HepG2 (cell line): Measurements from ENCODE around the gene ANO9. TPM values are rescaled to one million over a fixed set of nuclear protein-coding genes. Genes with fewer than 3 reads are reported as not detected.

Experiments used
- ATAC-seq: fragments of 200-7000 bp; cut with Tn5 transposase; 3 replicates; pipeline ENCODE4 v1.9.1; 2020; ENCODE audit warnings: mild to moderate bottlenecking, moderate library complexity
- BruUV-seq: library from RNA; stranded (reverse); fragments of 400-500 nt; replicated peaks from 2 replicates; lab custom pipeline; 2021; lab: Mats Ljungman, UMichigan
- CTCF ChIA-PET: fragments of 300-600 bp; formaldehyde crosslinking; extraction: SDS; loops from one replicate; lab custom pipeline; 2021; ENCODE audit warnings: low total read pairs, inconsistent platforms, low intra/inter-chr PET ratio; lab: Yijun Ruan, JAX
- POLR2A ChIA-PET: fragments of 350-600 bp; sonication (Branson Sonifier 250); formaldehyde crosslinking; loops from one replicate; lab custom pipeline; 2020; ENCODE audit warnings: antibody characterized with exemption, inconsistent platforms; lab: Yijun Ruan, JAX
- DNase-seq: peaks from one replicate; pipeline ENCODE4 v3.0.0-alpha.2; 2015; ENCODE audit warnings: low spot score
- FAIRE-seq: peaks from 3 replicates; lab custom pipeline; 2011; peaks lifted over from hg19 to GRCh38; lab: Jason Lieb, UNC
- H2AFZ ChIP-seq: one replicate; pipeline ENCODE4 v1.6.1; 2011; ENCODE audit warnings: low read length, inconsistent platforms
- H3K27ac ChIP-seq: fragments of 300-600 bp; 3 replicates; pipeline ENCODE4 v1.8.0; 2011; ENCODE audit warnings: mixed run types, mild to moderate bottlenecking, mixed read lengths, low read length, inconsistent platforms; ENCODE audit not compliant: insufficient read depth; ENCODE audit errors: extremely low read length
- H3K27me3 ChIP-seq, 2 experiments: fragments of 200-600 bp in 1 of 2; 2 replicates in 1 of 2; 3 replicates in 1 of 2; pipeline versions ENCODE4 v1.6.0 to v1.8.0; 2011; ENCODE audit warnings: low read length in 2 of 2, mild to moderate bottlenecking in 2 of 2, moderate library complexity in 2 of 2, inconsistent platforms in 1 of 2; ENCODE audit not compliant: insufficient read depth in 2 of 2, control insufficient read depth in 1 of 2
- H3K36me3 ChIP-seq, 2 experiments: fragments of 200-600 bp in 1 of 2; replicated peaks in 1 of 2; 2 replicates in 1 of 2; 3 replicates in 1 of 2; pipeline versions ENCODE4 v1.5.1 to v1.8.0; 2011; ENCODE audit warnings: low read length in 2 of 2, inconsistent platforms in 1 of 2; ENCODE audit not compliant: insufficient read depth in 2 of 2, control insufficient read depth in 1 of 2
- H3K4me1 ChIP-seq: 2 replicates; pipeline ENCODE4 v1.5.1; 2012; ENCODE audit warnings: low read length, inconsistent platforms; ENCODE audit not compliant: insufficient read depth
- H3K4me2 ChIP-seq: 2 replicates; pipeline ENCODE4 v1.6.0; 2011; ENCODE audit warnings: low read depth, low read length, inconsistent platforms
- H3K4me3 ChIP-seq, 3 experiments: fragments of 200-600 bp in 1 of 3; sonication (generic), shearing (Covaris generic) in 1 of 3; replicated peaks in 1 of 3; 2 replicates each; pipeline ENCODE4 v1.5.1; 2011 to 2016; ENCODE audit warnings: low read length in 3 of 3, inconsistent platforms in 2 of 3, low read depth in 2 of 3, mild to moderate bottlenecking in 2 of 3, control low read depth in 1 of 3, mixed read lengths in 1 of 3; ENCODE audit not compliant: insufficient read depth in 1 of 3
- H3K79me2 ChIP-seq: one replicate; pipeline ENCODE4 v1.6.1; 2011; ENCODE audit warnings: low read length, inconsistent platforms; ENCODE audit not compliant: insufficient read depth
- H3K9ac ChIP-seq: 2 replicates; pipeline ENCODE4 v1.6.0; 2011; ENCODE audit warnings: mild to moderate bottlenecking, low read depth, low read length, inconsistent platforms; ENCODE audit not compliant: insufficient read depth
- H3K9me3 ChIP-seq: 2 replicates; pipeline ENCODE4 v1.5.1; 2012; ENCODE audit warnings: mild to moderate bottlenecking, low read length
- H4K20me1 ChIP-seq: 2 replicates; pipeline ENCODE4 v1.6.0; 2011; ENCODE audit warnings: inconsistent platforms, mild to moderate bottlenecking, low read length, moderate library complexity; ENCODE audit not compliant: insufficient read depth
- ATM ChIP-seq: fragments of 450-650 bp; IDR thresholded peaks from 2 replicates; pipeline ENCODE4 v1.7.1; 2017; ENCODE audit warnings: mild to moderate bottlenecking, borderline replicate concordance
- DR1 ChIP-seq: sonication (generic); formaldehyde crosslinking; IDR thresholded peaks from 2 replicates; pipeline ENCODE4 v1.8.0; 2021; ENCODE audit warnings: mild to moderate bottlenecking, missing genetic modification reagents, inconsistent platforms
- ELF1 ChIP-seq: sonication (generic); formaldehyde crosslinking; IDR thresholded peaks from 2 replicates; pipeline ENCODE4 v1.4.0; 2020; ENCODE audit warnings: missing genetic modification reagents
- FOXA1 ChIP-seq, 2 experiments: fragments of 450-650 bp in 1 of 2; sonication (generic) in 1 of 2; formaldehyde crosslinking in 1 of 2; IDR thresholded peaks; 2 replicates each; pipeline versions ENCODE4 v1.4.0 to v1.6.1; 2016 to 2020; ENCODE audit warnings: missing genetic modification reagents in 1 of 2
- GLMP ChIP-seq: sonication (generic); formaldehyde crosslinking; IDR thresholded peaks from 2 replicates; pipeline ENCODE4 v1.9.0; 2021; ENCODE audit warnings: missing genetic modification reagents, mild to moderate bottlenecking, borderline replicate concordance
- IKZF1 ChIP-seq: fragments of 450-650 bp; IDR thresholded peaks from 2 replicates; pipeline ENCODE4 v1.7.1; 2016
- KAT8 ChIP-seq: IDR thresholded peaks from 2 replicates; pipeline ENCODE4 v1.6.1; 2016; ENCODE audit warnings: missing genetic modification reagents, missing compliant biosample characterization
- PREB ChIP-seq: sonication (generic); formaldehyde crosslinking; IDR thresholded peaks from 2 replicates; pipeline ENCODE4 v1.4.0; 2020; ENCODE audit warnings: missing genetic modification reagents
- RXRA ChIP-seq: sonication (generic); formaldehyde crosslinking; IDR thresholded peaks from 2 replicates; pipeline ENCODE4 v1.5.1; 2020; ENCODE audit warnings: missing genetic modification reagents
- SKI ChIP-seq: fragments of 450-650 bp; IDR thresholded peaks from one replicate; pipeline ENCODE4 v1.6.1; 2018; ENCODE audit warnings: mild to moderate bottlenecking; ENCODE audit not compliant: partially characterized antibody
- SP5 ChIP-seq: IDR thresholded peaks from 2 replicates; pipeline ENCODE4 v1.6.1; 2016; ENCODE audit warnings: low read depth, borderline replicate concordance
- TOE1 ChIP-seq: sonication (generic); formaldehyde crosslinking; IDR thresholded peaks from 2 replicates; pipeline ENCODE4 v1.4.0; 2020; ENCODE audit warnings: mild to moderate bottlenecking, missing genetic modification reagents
- ZNF44 ChIP-seq: sonication (generic); formaldehyde crosslinking; IDR thresholded peaks from 2 replicates; pipeline ENCODE4 v1.5.1; 2020; ENCODE audit warnings: mild to moderate bottlenecking, missing genetic modification reagents
- ZNF546 ChIP-seq: sonication (generic); formaldehyde crosslinking; conservative IDR thresholded peaks from 2 replicates; pipeline ENCODE4 v1.8.1; 2023; ENCODE audit warnings: mild to moderate bottlenecking, missing genetic modification reagents
- ZNF644 ChIP-seq: IDR thresholded peaks from 2 replicates; pipeline ENCODE4 v1.6.1; 2016; ENCODE audit warnings: low read depth
- ZNF75D ChIP-seq: sonication (generic); formaldehyde crosslinking; IDR thresholded peaks from 2 replicates; pipeline ENCODE4 v1.8.1; 2023; ENCODE audit warnings: missing genetic modification reagents, mild to moderate bottlenecking, borderline replicate concordance
- ZNF777 ChIP-seq: sonication (generic); formaldehyde crosslinking; IDR thresholded peaks from 2 replicates; pipeline ENCODE4 v1.4.0; 2020; ENCODE audit warnings: missing genetic modification reagents
- ZNF83 ChIP-seq: sonication (generic); formaldehyde crosslinking; IDR thresholded peaks from 2 replicates; pipeline ENCODE4 v1.4.0; 2020; ENCODE audit warnings: missing genetic modification reagents, mild to moderate bottlenecking, borderline replicate concordance
- WGBS: methylation state at CpG from one replicate; pipeline ENCODE4 v1.1.6; 2017; ENCODE audit warnings: low lambda C conversion rate; 5-methylcytosine and 5-hydroxymethylcytosine counted together
- in situ Hi-C: cut with HindIII; loops from 2 replicates; pipeline ENCODE4 v1.10.0; 2017; ENCODE audit warnings: low pct_unique_long_range_greater_than_20kb; ENCODE audit not compliant: extremely low pct_ligation_motif_present
- intact Hi-C: fragments of 100-400 bp; cut with micrococcal nuclease; formaldehyde crosslinking; loops from one replicate; pipeline ENCODE4 v1.10.0; 2022; ENCODE audit not compliant: unreplicated experiment
- polyA plus RNA-seq, 8 experiments: library from polyadenylated mRNA; depleted of rRNA in 3 of 8; stranded (reverse) in 7 of 8; unstranded in 1 of 8; fragments of >200 nt; fragmentation: Illumina TruSeq in 4 of 8; extraction: Trizol in 4 of 8; gene quantifications; 2 replicates each; pipeline versions ENCODE4 v1.2.1 to v1.2.3, GENCODE V29; 2011 to 2016; ENCODE audit warnings: low read depth in 4 of 8, missing spikeins in 1 of 8, mixed read lengths in 1 of 8; ENCODE audit not compliant: insufficient read depth in 1 of 8
- total RNA-seq, 5 experiments: library from RNA; depleted of rRNA; stranded (reverse); fragments of >200 nt; fragmentation: Illumina TruSeq; extraction: Trizol; gene quantifications; 2 replicates each; pipeline ENCODE4 v1.2.3, GENCODE V29; 2016; ENCODE audit warnings: low read depth in 1 of 5
- TF ChIP-seq, protein P1 (sequence below): sonication (generic); formaldehyde crosslinking; IDR thresholded peaks from 2 replicates; pipeline ENCODE4 v1.5.1; 2020; ENCODE audit warnings: mild to moderate bottlenecking, missing genetic modification reagents, moderate library complexity
- TF ChIP-seq, protein P2 (sequence below): sonication (generic); formaldehyde crosslinking; conservative IDR thresholded peaks from 2 replicates; pipeline ENCODE4 v1.4.0; 2020; ENCODE audit warnings: missing genetic modification reagents

The ANO9 gene
- total and polyA plus RNA-seq, 2 of the 13 experiments (the other 11 are each of a cell fraction or from before 2014, with no cell fraction given) = 8.9 to 14.3 TPM

- H2AFZ ChIP-seq = no peak overlapping the region
- TF ChIP-seq, protein P1, sequence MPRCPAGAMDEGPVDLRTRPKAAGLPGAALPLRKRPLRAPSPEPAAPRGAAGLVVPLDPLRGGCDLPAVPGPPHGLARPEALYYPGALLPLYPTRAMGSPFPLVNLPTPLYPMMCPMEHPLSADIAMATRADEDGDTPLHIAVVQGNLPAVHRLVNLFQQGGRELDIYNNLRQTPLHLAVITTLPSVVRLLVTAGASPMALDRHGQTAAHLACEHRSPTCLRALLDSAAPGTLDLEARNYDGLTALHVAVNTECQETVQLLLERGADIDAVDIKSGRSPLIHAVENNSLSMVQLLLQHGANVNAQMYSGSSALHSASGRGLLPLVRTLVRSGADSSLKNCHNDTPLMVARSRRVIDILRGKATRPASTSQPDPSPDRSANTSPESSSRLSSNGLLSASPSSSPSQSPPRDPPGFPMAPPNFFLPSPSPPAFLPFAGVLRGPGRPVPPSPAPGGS = no peak
- TF ChIP-seq DR1 (CRISPR knock-in tag) (no peak), ZNF44 (no peak), ATM (no peak), IKZF1 (no peak), RXRA (no peak), ZNF75D (CRISPR knock-in tag) (no peak), ZNF83 (CRISPR knock-in tag) (no peak), ZNF777 (no peak), ELF1 (no peak), PREB (CRISPR knock-in tag) (no peak), KAT8 (CRISPR knock-in tag) (no peak), GLMP (no peak), TOE1 (CRISPR knock-in tag) (no peak), ZNF546 (CRISPR knock-in tag) (no peak), ZNF644 (CRISPR knock-in tag) (no peak), FOXA1 (IDR thresholded peaks at IDR 0.05) (no peak), FOXA1 (CRISPR knock-in tag; IDR thresholded peaks at IDR 0.05) (no peak), SKI (no peak), SP5 (no peak)
- TF ChIP-seq, protein P2, sequence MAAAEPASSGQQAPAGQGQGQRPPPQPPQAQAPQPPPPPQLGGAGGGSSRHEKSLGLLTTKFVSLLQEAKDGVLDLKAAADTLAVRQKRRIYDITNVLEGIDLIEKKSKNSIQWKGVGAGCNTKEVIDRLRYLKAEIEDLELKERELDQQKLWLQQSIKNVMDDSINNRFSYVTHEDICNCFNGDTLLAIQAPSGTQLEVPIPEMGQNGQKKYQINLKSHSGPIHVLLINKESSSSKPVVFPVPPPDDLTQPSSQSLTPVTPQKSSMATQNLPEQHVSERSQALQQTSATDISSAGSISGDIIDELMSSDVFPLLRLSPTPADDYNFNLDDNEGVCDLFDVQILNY (CRISPR knock-in tag) = no peak
- intact Hi-C loops = no loop called here
- H3K27me3 ChIP-seq = no peaks in the 10 kb centered on the region
- BruUV-seq = no TSS peak
- WGBS = 97% methylated on average over 9 of the region's 9 CpGs
- H3K36me3 ChIP-seq = peaks cover 9 to 29% of the 10 kb centered on the region in 2 experiments
- FAIRE-seq (no peak), ATAC-seq (no peak), DNase-seq (no peak)
- peaks cover 19% of the 10 kb centered on the region for H3K4me1 ChIP-seq
- CTCF ChIA-PET = no interaction called here
- peaks cover 2% of the 10 kb centered on the region for H3K79me2 ChIP-seq
- in situ Hi-C loops = no loop called here
- H3K27ac ChIP-seq = no peak overlapping the region
- POLR2A ChIA-PET = no interaction called here
- no peak overlapping the region for H3K4me3 ChIP-seq
- no peaks in the 10 kb centered on the region for H3K9me3 ChIP-seq
- no peaks in the 10 kb centered on the region for H4K20me1 ChIP-seq
- no peak overlapping the region for H3K4me2 ChIP-seq
- H3K9ac ChIP-seq = no peak overlapping the region
Measured at GRCh38 chr11:465896-466530, 24.2 kb upstream of the ANO9 start.
